GM10248 (cell line): ENCODE results near the gene PGBD5.

Source experiments
- CTCF ChIA-PET: fragments of 300-600 bp; sonication (Branson Sonifier 250); formaldehyde crosslinking; extraction: SDS; loops from one replicate; lab custom pipeline; 2021; ENCODE audit warnings: antibody characterized with exemption; lab: Yijun Ruan, JAX
- POLR2A ChIA-PET: fragments of 350-650 bp; sonication (Branson Sonifier 250); formaldehyde crosslinking; extraction: SDS; loops from one replicate; lab custom pipeline; 2020; ENCODE audit warnings: antibody characterized with exemption; lab: Yijun Ruan, JAX
- DNase-seq: peaks from one replicate; pipeline ENCODE4 v3.0.0; 2012; ENCODE audit errors: extremely low spot score
- CTCF ChIP-seq: IDR thresholded peaks from 2 replicates; pipeline ENCODE4 v1.5.1; 2012; ENCODE audit warnings: mild to moderate bottlenecking, low read depth; ENCODE audit errors: extremely low read depth, missing control alignments, control extremely low read depth

PGBD5 gene

GRCh38 chr1:230347896-230348295, 78.2 kb downstream of the PGBD5 start:
- DNase-seq: no peak
- POLR2A ChIA-PET: no interaction called here
- CTCF ChIA-PET: interaction anchor here (1.8 kb wide), 1 partner anchor 8 kb away, joined by 4 read pairs; no protein-coding TSS in a partner anchor
- no peak for TF ChIP-seq CTCF

- CTCF ChIA-PET: no interaction called here
- DNase-seq: no peak
- POLR2A ChIA-PET: no interaction called here
- no peak for TF ChIP-seq CTCF
Observed at GRCh38 chr1:230345139-230345885, 80.8 kb downstream of the PGBD5 start.

GRCh38 chr1:230342699-230343098, 83.4 kb downstream of the PGBD5 start:
- TF ChIP-seq CTCF: no peak
- ChIA-PET CTCF (interaction anchor here (0.9 kb wide), 1 partner anchor 573 kb away, joined by 3 read pairs; no protein-coding TSS in a partner anchor), POLR2A (no interaction called here)
- DNase-seq: no peak

- ChIA-PET CTCF (no interaction called here), POLR2A (no interaction called here)
- no peak for DNase-seq
- TF ChIP-seq CTCF: no peak
Observed at GRCh38 chr1:230342019-230342418, 84.1 kb downstream of the PGBD5 start.

GRCh38 chr1:230341162-230341546, 85.0 kb downstream of the PGBD5 start:
- ChIA-PET POLR2A (no interaction called here), CTCF (no interaction called here)
- DNase-seq: no peak
- TF ChIP-seq CTCF: no peak

GRCh38 chr1:230340526-230341161, 85.5 kb downstream of the PGBD5 start:
- CTCF ChIA-PET: no interaction called here

More at GRCh38 chr1:230340526-230341161, 85.5 kb downstream of the PGBD5 start:
- DNase-seq: no peak
- POLR2A ChIA-PET: no interaction called here
- TF ChIP-seq CTCF: no peak
